Type B pancreatic cell (in vitro differentiated cells): Measurements from ENCODE around the gene DUOX2. TPM values are rescaled to one million over a fixed set of nuclear protein-coding genes. Genes with fewer than 3 reads are reported as not detected.
"Not testable (repeated sequence)": the region's sequence is repeated elsewhere in the genome, so short reads cannot be mapped to it uniquely, and the experiment has no call there.

Source experiments
- DNase-seq: peaks from one replicate; pipeline ENCODE4 v3.0.0; 2021; ENCODE audit warnings: mixed read lengths; ENCODE audit not compliant: unreplicated experiment; ENCODE audit errors: extremely low spot score
- H3K27ac Mint-ChIP-seq: 2 replicates; pipeline ENCODE4 v1.8.0; 2021; ENCODE audit warnings: mild to moderate bottlenecking, mixed read lengths
- H3K27me3 Mint-ChIP-seq: 2 replicates; pipeline ENCODE4 v1.8.0; 2021; ENCODE audit warnings: mixed read lengths
- H3K36me3 Mint-ChIP-seq: 2 replicates; pipeline ENCODE4 v1.8.0; 2021; ENCODE audit warnings: mixed read lengths
- H3K4me1 Mint-ChIP-seq: one replicate; pipeline ENCODE4 v1.8.0; 2021; ENCODE audit warnings: mixed read lengths; ENCODE audit not compliant: unreplicated experiment
- H3K4me3 Mint-ChIP-seq: 2 replicates; pipeline ENCODE4 v1.8.0; 2021; ENCODE audit warnings: mild to moderate bottlenecking, mixed read lengths
- H3K9me3 Mint-ChIP-seq: 2 replicates; pipeline ENCODE4 v1.8.0; 2021; ENCODE audit warnings: mixed read lengths
- CTCF ChIP-seq: fragments of 200-600 bp; sonication (generic); conservative IDR thresholded peaks from 2 replicates; pipeline ENCODE4 v1.5.0; 2021; ENCODE audit warnings: antibody characterized with exemption, mild to moderate bottlenecking
- total RNA-seq: library from RNA; stranded (reverse); gene quantifications from 2 replicates; pipeline ENCODE4 v1.2.1, GENCODE V29; 2021; ENCODE audit warnings: low replicate concordance

The DUOX2 gene
- total RNA-seq, 1 donor from 2014 or later = 3.1 TPM

- no peak for TF ChIP-seq CTCF
- H3K4me1 Mint-ChIP-seq = no peaks in the 10 kb centered on the region
- no peaks in the 10 kb centered on the region for H3K9me3 Mint-ChIP-seq
- no peaks in the 10 kb centered on the region for H3K36me3 Mint-ChIP-seq
- H3K27ac Mint-ChIP-seq = no peak overlapping the region
- H3K27me3 Mint-ChIP-seq = peaks cover 23% of the 10 kb centered on the region
- H3K4me3 Mint-ChIP-seq = no peak overlapping the region
- no peak for DNase-seq
These were observed 25.1 kb upstream of the DUOX2 start for GRCh38 chr15:45138814-45139765.

GRCh38 chr15:45137703-45138102 lies 23.7 kb upstream of the DUOX2 start:
- Mint-ChIP-seq H3K4me1 (peaks cover 5% of the 10 kb centered on the region), H3K27me3 (peaks cover 37% of the 10 kb centered on the region), H3K4me3 (no peak overlapping the region), H3K36me3 (no peaks in the 10 kb centered on the region), H3K27ac (no peak overlapping the region), H3K9me3 (no peaks in the 10 kb centered on the region)
- DNase-seq = no peak
- no peak for TF ChIP-seq CTCF

- H3K4me3 Mint-ChIP-seq = no peak overlapping the region
- no peak overlapping the region for H3K27ac Mint-ChIP-seq
- H3K4me1 Mint-ChIP-seq = peaks cover 5% of the 10 kb centered on the region
- no peaks in the 10 kb centered on the region for H3K36me3 Mint-ChIP-seq
- peak; percentile 26 for TF ChIP-seq CTCF
- H3K9me3 Mint-ChIP-seq = no peaks in the 10 kb centered on the region
- DNase-seq = no peak
- H3K27me3 Mint-ChIP-seq = peaks cover 50% of the 10 kb centered on the region
These were observed 22.4 kb upstream of the DUOX2 start for GRCh38 chr15:45136378-45136764.

GRCh38 chr15:45135705-45136377 lies 21.9 kb upstream of the DUOX2 start:
- not testable (repeated sequence) for H3K36me3 Mint-ChIP-seq

GRCh38 chr15:45134682-45135604 lies 21.0 kb upstream of the DUOX2 start:
- Mint-ChIP-seq H3K27ac (no peak overlapping the region), H3K4me1 (peaks cover 5% of the 10 kb centered on the region), H3K27me3 (peaks cover 64% of the 10 kb centered on the region), H3K4me3 (peak overlapping the region; percentile 60), H3K9me3 (no peaks in the 10 kb centered on the region), H3K36me3 (no peaks in the 10 kb centered on the region)
- TF ChIP-seq CTCF = no peak
- no peak for DNase-seq

More at GRCh38 chr15:45135705-45136377, 21.9 kb upstream of the DUOX2 start:
- not testable (repeated sequence) for DNase-seq, H3K27ac Mint-ChIP-seq, H3K9me3 Mint-ChIP-seq, H3K4me1 Mint-ChIP-seq, H3K4me3 Mint-ChIP-seq
- peaks cover 55% of the 10 kb centered on the region for H3K27me3 Mint-ChIP-seq
